ENCODE measurements around the gene ADCY3. TPM values are rescaled to one million over a fixed set of nuclear protein-coding genes. Genes with fewer than 3 reads are reported as not detected.

The ADCY3 gene
- total and polyA plus RNA-seq, 2 experiments from 2014 or later = 13.8 to 15.0 TPM

- Histone ChIP-seq H3K27ac (no peak overlapping the region), H3K27me3 (no peaks in the 10 kb centered on the region), H2AFZ (no peak overlapping the region), H3K4me3 (no peak overlapping the region), H3K79me2 (no peaks in the 10 kb centered on the region), H3K4me2 (no peak overlapping the region), H4K20me1 (ENCODE audit: insufficient read depth, poor library complexity, severe bottlenecking) (no peaks in the 10 kb centered on the region), H3K9me2 (replicated peaks; ENCODE audit: insufficient read depth) (no peaks in the 10 kb centered on the region), H3K9me3 (ENCODE audit: low read depth) (peaks cover 8% of the 10 kb centered on the region), H3K36me3 (replicated peaks; ENCODE audit: insufficient read depth, low read depth) (peaks cover 3% of the 10 kb centered on the region), H3K4me1 (ENCODE audit: insufficient read depth) (no peaks in the 10 kb centered on the region)
- no peak for DNase-seq (ENCODE audit: low spot score)
- TF ChIP-seq EZH2phosphoT487 (IDR thresholded peaks at IDR 0.05; ENCODE audit: low read depth, severe bottlenecking, unreplicated experiment) (no peak), EZH2 (IDR thresholded peaks at IDR 0.05; ENCODE audit: borderline replicate concordance) (no peak), CTCF (IDR thresholded peaks at IDR 0.05; ENCODE audit: poor library complexity) (no peak)
Measured at GRCh38 chr2:24959761-24960160, 39.7 kb upstream of the ADCY3 start.

- peaks cover 3% of the 10 kb centered on the region for H3K36me3 ChIP-seq (replicated peaks; ENCODE audit: insufficient read depth, low read depth)
Measured at GRCh38 chr2:24958411-24958935, 38.4 kb upstream of the ADCY3 start.

GRCh38 chr2:24957976-24958375, 37.9 kb upstream of the ADCY3 start:
- 91% methylated on average over 2 of the region's 2 CpGs for WGBS (ENCODE audit: low lambda C conversion rate, missing lambda C conversion rate)
- Histone ChIP-seq H4K20me1 (ENCODE audit: insufficient read depth, poor library complexity, severe bottlenecking) (no peaks in the 10 kb centered on the region), H2AFZ (no peak overlapping the region), H3K4me1 (ENCODE audit: insufficient read depth) (no peaks in the 10 kb centered on the region), H3K27me3 (no peaks in the 10 kb centered on the region), H3K4me2 (no peak overlapping the region), H3K27ac (no peak overlapping the region), H3K9me3 (ENCODE audit: low read depth) (peaks cover 8% of the 10 kb centered on the region), H3K9me2 (replicated peaks; ENCODE audit: insufficient read depth) (no peaks in the 10 kb centered on the region), H3K4me3 (no peak overlapping the region), H3K36me3 (replicated peaks; ENCODE audit: insufficient read depth, low read depth) (peaks cover 3% of the 10 kb centered on the region), H3K79me2 (no peaks in the 10 kb centered on the region)
- no peak for DNase-seq (ENCODE audit: low spot score)
- TF ChIP-seq EZH2phosphoT487 (IDR thresholded peaks at IDR 0.05; ENCODE audit: low read depth, severe bottlenecking, unreplicated experiment) (no peak), EZH2 (IDR thresholded peaks at IDR 0.05; ENCODE audit: borderline replicate concordance) (no peak), CTCF (IDR thresholded peaks at IDR 0.05; ENCODE audit: poor library complexity) (no peak)

More at GRCh38 chr2:24958411-24958935, 38.4 kb upstream of the ADCY3 start:
- Histone ChIP-seq H3K4me3 (no peak overlapping the region), H3K4me2 (no peak overlapping the region), H3K9me2 (replicated peaks; ENCODE audit: insufficient read depth) (no peaks in the 10 kb centered on the region), H2AFZ (no peak overlapping the region), H3K27me3 (no peaks in the 10 kb centered on the region), H3K9me3 (ENCODE audit: low read depth) (peaks cover 8% of the 10 kb centered on the region), H3K79me2 (no peaks in the 10 kb centered on the region), H4K20me1 (ENCODE audit: insufficient read depth, poor library complexity, severe bottlenecking) (no peaks in the 10 kb centered on the region), H3K4me1 (ENCODE audit: insufficient read depth) (no peaks in the 10 kb centered on the region), H3K27ac (no peak overlapping the region)
- no peak for DNase-seq (ENCODE audit: low spot score)
- 97% methylated on average over 3 of the region's 3 CpGs for WGBS (ENCODE audit: low lambda C conversion rate, missing lambda C conversion rate)
- no peak for TF ChIP-seq CTCF (IDR thresholded peaks at IDR 0.05; ENCODE audit: poor library complexity)
- TF ChIP-seq EZH2phosphoT487 (IDR thresholded peaks at IDR 0.05; ENCODE audit: low read depth, severe bottlenecking, unreplicated experiment) = no peak
- TF ChIP-seq EZH2 (IDR thresholded peaks at IDR 0.05; ENCODE audit: borderline replicate concordance) = no peak

DNA sequence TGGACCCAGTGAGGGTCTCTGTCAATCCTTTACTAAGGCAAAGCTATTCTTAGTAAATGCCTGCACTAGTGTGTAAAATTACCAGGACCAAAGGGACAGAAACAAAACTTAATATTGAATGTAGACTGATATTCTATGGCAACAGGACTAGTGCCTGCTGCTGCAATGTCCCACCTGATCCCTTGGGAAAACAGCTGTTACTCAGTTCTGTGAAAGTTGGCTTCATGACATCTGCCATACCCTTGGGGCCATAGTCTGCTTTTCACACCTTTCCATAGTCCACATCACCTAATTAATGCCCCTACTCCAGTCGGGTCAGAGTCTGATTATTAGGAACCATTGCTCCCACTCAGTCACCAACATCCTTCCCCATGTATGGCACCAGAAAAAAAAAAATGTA, 37.2 kb upstream of the ADCY3 start:
- 100% methylated on average over 1 of the region's 1 CpG for WGBS (ENCODE audit: low lambda C conversion rate, missing lambda C conversion rate)
- TF ChIP-seq EZH2 (IDR thresholded peaks at IDR 0.05; ENCODE audit: borderline replicate concordance) = no peak
- TF ChIP-seq EZH2phosphoT487 (IDR thresholded peaks at IDR 0.05; ENCODE audit: low read depth, severe bottlenecking, unreplicated experiment) = no peak
- TF ChIP-seq CTCF (IDR thresholded peaks at IDR 0.05; ENCODE audit: poor library complexity) = no peak
- DNase-seq (ENCODE audit: low spot score) = no peak
- Histone ChIP-seq H3K4me3 (no peak overlapping the region), H3K4me1 (ENCODE audit: insufficient read depth) (no peaks in the 10 kb centered on the region), H3K79me2 (no peaks in the 10 kb centered on the region), H4K20me1 (ENCODE audit: insufficient read depth, poor library complexity, severe bottlenecking) (no peaks in the 10 kb centered on the region), H3K27me3 (no peaks in the 10 kb centered on the region), H3K27ac (no peak overlapping the region), H3K9me2 (replicated peaks; ENCODE audit: insufficient read depth) (no peaks in the 10 kb centered on the region), H2AFZ (no peak overlapping the region), H3K4me2 (no peak overlapping the region), H3K36me3 (replicated peaks; ENCODE audit: insufficient read depth, low read depth) (peaks cover 3% of the 10 kb centered on the region), H3K9me3 (ENCODE audit: low read depth) (peaks cover 8% of the 10 kb centered on the region)
